Activated CD4-positive, alpha-beta T cell treated with anti-CD3 and anti-CD28 coated beads for 4 hours (primary cell): Measurements from ENCODE around the gene MSH3.

Experiments
- DNase-seq, 2 donors: peaks; one replicate each; pipeline ENCODE4 v3.0.0-alpha.2; 2020

Gene MSH3

DNA sequence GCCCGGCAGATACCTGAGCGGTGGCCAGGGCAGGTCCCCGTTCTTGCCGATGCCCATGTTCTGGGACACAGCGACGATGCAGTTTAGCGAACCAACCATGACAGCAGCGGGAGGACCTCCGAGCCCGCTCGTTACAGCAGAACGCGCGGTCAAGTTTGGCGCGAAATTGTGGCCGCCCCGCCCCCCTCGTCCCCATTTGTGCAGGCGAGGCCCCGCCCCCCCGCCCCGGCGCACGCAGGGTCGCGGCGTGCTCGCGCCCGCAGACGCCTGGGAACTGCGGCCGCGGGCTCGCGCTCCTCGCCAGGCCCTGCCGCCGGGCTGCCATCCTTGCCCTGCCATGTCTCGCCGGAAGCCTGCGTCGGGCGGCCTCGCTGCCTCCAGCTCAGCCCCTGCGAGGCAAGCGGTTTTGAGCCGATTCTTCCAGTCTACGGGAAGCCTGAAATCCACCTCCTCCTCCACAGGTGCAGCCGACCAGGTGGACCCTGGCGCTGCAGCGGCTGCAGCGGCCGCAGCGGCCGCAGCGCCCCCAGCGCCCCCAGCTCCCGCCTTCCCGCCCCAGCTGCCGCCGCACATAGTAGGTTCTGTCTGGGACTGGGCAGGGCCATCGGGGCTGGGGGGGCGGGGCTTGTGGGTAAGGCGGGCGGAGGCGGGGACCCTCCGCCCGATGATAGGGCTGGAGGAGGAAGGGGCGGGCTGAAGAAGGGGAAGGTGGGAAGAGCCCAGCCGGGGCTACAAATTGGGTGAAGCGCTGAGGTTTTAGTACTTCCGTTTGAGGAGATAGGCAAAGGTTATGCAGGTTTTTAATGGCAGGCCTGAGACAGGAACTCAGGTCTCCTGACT, at the start of gene MSH3, which contains the start of gene DHFR:
TSS of gene MSH3 (plus strand) at position 262 of the 840 bp plus-strand sequence. CDS start at position 338, 76 bp downstream.
TSS of gene DHFR (minus strand) at position 593 of the 840 bp plus-strand sequence. CDS start at position 99, 494 bp downstream.
- DNase-seq: peak; percentile 82 to 86

DNA sequence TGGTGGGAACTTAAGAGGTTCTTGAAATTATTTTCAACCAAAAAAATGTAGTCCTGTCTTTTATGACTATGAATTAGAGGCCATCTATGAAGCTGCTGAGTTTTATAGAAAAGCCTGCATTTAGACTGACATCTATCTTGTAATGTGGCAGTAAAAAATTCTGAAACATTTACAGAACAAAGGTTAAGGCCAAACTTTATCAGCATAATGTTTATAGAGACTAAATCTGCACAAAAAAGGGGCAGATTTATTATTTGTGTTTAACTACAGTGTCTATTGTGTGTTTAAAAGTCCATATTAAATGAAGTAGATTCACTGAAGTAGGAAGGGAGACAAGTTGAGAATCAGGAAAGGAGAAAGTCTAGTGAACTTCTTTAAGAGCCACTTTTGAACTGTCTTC, 47.1 kb upstream of the MSH3 start:
- DNase-seq: no peak

DNA sequence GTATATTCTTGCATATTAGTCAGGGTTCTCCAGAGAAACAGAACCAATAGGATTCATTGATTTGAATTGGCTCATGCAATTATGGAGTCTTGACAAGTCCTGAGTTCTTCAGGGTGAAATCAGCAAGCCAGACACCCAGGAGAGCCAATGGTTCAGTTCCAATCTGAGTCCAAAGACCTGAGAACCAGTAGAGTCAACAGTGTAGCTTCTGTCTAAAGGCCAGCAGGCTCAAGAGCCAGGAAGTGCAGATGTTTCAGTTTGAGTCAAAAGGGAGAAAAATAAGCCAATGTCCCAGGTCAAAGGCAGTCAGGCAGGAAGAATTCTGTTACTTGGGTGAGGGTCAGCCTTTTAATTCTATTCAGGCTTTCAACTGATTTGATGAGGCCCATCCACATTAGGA, 46.6 kb upstream of the MSH3 start:
- no peak for DNase-seq

DNA sequence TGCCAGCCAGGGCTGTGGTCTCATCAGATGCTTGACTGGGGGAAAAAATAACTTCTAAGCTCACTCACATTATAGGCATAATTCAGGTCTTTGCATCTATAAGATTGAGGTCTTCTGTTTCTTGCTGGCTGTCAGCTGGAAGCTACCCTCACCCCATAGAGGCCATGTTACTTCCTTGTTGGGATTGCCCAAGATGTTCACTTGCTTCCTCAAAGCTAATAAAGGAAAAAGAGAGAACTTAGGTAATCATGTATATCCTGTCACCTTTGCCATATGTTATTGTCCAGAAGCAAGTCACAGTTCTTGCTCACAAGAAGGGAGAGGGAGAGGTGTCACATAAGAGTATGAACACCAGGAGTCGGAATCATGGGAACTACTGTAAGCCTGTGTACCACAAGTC, 45.7 kb upstream of the MSH3 start:
- no peak for DNase-seq

DNA sequence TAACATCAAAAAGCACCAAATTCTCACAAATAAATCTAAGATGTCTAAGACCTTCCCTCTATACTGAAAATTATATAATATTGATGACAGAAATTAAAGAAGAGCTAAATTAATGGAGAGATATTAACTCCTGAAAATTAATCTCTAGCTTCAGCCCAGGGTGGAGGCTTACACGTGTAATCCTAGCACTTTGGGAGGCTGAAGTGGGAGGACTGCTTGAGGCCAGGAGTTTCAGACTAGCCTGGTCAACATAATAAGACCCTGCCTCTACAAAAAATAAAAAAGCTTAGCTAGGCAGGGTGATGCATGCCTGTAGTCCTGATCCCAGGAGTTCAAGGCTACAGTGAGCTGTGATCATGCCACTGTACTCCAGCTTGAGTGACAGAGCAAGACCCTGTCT, 44.8 kb upstream of the MSH3 start:
- DNase-seq: no peak

DNA sequence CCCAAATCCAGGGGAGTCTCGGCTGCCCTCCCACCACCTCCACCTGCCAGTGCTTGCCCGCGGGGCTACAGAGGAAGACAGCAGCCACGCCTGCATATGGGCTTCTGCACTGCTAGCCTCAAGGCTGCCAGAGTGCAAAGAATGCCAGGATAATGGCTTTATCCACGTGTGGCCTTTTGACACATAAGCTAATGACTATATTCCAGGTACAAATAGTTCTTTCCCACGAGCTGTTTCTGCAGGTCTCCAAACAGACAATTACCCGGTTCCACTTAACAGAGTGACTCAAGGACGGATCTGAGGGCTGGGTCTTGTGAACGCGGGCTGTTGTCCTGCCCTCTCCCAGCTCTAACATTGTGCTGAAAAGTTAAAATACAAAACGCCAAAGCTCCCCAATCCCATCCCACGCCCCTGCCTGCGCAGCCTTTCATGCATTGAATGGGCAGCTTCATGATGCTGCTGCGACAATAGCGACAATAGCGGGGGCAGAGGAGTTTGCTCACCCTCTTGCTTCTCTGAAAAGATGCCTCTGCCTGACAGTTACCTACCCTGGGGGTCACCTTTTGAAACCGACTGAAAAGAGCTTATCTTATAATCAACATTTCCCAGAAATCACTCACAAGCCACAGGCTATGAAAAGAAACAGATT, 39.1 kb upstream of the MSH3 start:
- no peak for DNase-seq

DNA sequence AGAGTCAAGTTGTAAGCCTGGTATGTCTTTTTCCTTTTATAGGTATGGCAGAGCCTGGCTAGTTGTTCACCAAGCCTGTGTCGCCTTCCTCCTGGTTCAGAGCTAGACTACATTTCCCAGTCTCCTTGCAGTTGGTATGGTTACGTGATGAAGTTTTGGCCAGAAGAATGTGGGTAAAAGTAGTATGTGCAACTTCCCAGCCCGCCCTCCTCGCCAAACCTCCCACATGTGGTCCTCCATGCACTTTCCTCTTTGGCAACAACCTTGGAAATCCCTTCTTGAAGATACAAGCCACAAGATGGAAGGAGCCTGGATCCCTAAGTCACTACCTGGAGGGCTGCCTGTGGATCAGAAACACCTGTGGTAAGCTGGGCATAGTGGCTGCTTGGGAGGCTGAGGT, 36.0 kb upstream of the MSH3 start:
- no peak for DNase-seq

DNA sequence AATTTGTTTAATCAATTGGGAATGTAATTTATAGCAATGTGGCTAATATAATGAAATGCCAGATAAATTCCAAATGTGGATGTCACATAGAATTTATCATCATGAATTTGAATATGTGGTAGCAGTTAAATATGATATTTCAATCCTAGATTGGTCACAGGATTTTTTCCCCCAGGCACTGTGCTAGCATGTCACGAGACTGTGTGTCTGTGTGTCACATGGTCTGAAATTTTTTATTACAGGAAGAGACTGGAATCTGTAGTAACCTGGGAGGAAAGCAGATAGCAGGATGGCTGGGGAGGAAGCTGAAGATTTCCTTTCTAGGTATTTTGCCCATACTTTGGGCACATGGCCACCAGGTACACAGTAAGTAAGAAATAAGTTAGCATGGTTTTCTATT, 35.4 kb upstream of the MSH3 start:
- DNase-seq: no peak

DNA sequence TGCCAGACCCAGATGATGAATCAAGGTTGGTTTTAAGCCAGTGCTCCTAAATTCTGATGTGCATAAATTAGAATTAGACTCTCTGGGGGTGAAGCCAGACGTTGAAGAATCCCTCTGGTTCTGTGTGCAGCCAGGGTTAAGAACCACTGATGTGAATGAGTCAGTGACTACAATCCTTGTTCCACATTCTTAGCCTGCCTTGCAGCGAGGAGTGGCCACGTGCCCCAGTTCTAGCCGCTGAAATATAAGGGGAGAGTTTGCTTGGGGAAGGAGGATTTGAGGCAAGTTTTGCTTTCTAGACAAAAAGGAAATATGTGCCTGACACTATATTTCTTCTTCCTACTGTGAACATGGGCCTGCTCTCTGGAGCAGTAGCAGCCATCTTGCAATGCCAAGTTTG, 34.2 kb upstream of the MSH3 start:
- DNase-seq: no peak

DNA sequence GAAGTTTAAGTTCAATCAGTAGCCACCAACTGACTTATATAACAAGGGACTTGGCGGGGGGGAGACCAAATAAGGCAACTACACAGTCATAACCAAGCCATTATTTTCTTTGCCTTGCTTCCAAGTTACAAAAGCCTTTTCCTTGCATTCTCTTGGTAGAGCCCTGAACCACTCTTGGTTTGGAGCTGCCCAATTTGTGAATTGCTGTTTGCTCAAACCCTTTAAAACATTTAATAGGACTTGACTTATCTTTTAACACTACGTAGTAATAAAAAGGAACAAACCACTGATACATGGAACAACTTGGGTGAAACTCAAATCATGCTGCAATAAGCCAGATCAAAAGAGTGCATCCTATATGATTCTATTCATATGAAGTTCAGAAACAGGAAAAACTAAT, 31.7 kb upstream of the MSH3 start:
- DNase-seq: no peak

DNA sequence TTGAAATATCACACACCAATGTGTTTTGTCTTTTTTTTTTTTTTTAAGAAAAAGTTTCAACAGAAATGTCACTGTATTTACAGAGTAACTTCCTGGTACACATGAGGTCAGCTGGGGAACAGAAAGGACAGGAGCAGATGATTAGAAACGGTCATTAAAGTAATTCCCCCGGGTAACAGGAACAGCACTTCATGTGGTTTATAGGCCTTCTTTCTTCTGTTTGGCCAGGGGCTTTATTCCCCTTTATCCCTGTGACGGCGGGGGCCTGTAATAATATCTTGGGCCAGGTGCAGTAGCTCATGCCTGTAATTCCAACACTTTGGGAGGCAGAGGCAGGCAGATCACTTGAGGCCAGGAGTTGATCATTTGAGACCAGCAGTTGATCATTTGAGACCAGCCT, 30.5 kb upstream of the MSH3 start:
- no peak for DNase-seq

DNA sequence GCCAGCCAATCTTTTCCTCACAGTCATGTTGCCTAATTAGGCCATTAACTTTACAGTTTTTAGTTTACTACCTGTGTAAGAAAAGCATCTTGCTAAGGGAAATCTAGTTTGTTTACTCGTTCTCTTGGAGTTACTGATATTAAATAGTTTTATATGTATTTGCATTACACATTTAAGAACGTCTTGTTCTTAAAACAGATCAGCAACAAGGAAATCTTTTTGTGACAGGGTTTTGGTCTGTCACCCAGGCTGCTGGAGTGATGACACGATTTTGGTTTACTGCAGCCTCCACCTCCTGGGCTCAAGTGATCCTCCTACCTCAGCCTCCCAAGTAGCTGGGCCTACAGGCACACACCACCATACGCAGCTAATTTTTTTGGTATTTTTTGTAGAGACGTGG, 29.2 kb upstream of the MSH3 start:
- DNase-seq: no peak

DNA sequence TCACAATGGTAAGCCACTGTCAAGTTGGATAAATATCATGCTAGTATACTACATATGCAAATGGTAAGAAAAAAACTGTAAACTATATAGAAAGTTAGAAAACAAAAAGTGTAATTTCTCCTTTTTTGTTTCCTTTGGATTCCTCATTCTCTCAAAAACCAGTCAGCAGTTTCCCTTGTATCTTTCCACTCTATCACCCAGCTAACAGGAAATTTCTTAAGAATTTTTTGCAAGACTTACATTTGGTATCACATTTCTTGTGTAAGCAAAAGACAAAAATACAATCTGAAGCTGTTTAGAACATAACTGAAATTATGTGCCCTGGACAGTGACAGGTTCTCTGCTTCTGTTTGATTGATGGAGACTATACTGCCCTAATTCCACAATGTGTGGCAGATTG, 25.2 kb upstream of the MSH3 start:
- no peak for DNase-seq

DNA sequence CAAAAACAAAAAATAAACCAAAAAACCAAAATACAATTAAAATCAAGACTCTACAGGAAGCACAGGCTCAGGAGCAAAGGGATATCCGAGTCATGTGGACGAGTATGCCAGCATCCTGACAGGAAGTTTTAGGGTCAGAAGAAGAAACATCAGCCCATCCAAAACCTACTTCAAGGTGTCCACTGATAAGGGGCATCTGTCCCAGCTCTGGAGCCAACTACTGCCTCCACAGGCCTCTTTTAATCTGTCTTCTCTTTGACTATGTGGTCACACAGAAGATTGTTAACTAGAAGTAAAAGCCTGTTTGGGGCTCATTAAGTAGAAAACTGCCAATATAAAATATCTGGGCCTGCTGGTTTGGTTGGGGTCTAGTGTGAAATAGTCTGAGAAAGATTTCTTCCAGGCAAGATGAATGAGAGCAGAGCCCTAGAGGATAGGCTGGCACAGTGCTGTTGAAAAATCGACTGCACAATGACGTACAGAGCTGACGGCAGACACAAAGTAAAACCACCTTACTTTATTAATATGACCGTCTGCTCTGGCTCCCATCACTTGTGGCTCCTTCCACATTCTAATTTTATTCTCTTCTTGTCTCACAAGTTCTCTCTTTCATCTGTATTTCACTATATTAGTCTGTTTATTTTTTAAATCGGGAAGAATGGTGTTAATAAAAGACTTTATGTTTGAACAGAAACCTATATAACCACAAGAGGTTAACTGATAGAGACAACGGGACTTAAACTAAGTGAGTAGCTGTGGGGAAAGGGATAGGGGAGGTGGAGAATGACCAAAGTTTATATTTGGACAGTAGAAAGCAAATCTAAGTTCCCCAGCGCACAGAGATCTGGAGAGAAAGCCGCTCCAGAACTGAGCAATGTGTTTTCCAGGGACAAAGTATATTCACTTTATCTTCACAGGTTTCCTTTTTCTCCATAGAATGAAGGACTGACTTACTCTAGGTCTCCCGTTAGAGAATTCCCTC, 22.9 kb upstream of the MSH3 start:
- DNase-seq: no peak

DNA sequence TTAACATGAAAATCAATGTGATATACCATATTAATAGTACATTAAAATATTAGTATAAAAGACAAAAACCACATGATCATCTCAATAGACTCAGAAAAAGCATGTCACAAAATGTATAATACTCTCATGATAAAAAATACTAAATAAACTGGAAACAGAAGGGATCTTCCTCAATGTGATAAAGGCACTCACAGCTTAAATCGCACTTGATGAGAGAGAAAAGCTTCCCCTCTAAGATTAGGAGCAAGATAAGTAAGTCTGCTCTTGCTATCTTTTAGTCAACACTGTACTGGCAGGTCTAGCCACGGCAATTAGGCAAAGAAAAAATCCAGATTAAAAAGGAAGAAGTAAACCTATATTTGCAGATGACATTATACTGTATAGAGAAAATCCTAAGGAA, 21.8 kb upstream of the MSH3 start:
- DNase-seq: no peak

DNA sequence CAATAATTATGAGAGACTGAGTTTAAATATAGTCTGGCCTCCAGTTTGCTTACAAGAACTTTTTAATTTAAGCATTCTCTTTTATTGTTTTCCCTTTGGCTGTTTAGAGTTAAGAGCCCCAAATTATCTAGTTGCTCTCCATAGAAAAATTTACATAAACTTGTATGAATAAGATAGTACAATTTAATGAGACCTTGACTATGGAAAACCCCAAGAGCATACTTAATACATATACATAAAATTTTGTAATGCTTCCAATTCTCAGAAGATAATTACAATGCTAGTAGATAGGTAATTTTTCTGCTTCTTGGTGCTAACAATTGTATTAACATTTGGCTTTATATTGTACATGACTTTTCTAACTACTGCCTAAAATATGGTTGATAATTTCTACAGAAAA, 20.3 kb upstream of the MSH3 start:
- no peak for DNase-seq

DNA sequence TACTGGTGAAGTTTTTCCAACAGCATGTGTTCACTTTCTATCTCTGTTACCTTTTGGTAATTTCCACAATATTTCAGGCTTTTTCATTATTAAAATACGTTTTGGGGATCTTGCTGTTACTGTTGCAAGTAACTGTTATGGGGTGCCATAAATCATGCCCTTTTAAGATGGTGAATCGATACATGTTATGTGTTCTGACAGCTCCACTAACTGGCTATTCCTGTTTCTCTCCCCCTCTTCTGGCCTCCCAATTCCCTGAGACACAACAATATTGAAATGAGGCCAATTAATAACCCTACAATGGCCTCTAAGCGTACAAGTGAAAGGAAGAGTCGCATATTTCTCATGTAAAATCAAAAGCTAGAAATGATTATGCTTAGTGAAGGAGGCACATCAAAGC, 13.1 kb upstream of the MSH3 start:
- no peak for DNase-seq

DNA sequence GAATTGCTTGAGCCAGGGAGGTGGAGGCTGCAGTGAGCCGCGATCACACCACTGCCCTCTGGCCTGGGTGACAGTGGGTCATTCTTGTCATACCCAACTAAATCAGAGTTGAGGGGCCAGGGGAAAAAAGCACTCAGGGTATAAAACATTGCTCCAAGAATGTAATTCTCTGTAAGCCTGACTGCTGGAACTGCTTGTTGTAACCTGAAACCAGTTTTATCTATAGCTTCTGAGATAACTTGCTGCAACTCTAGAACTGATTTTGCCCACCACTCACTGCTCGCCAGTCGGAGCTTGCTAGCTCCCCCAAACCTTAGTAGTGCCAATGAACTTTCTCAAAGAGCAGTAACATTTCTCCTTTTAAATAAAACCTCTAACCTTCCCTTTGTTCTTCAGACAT, 9.6 kb upstream of the MSH3 start:
- DNase-seq: no peak

DNA sequence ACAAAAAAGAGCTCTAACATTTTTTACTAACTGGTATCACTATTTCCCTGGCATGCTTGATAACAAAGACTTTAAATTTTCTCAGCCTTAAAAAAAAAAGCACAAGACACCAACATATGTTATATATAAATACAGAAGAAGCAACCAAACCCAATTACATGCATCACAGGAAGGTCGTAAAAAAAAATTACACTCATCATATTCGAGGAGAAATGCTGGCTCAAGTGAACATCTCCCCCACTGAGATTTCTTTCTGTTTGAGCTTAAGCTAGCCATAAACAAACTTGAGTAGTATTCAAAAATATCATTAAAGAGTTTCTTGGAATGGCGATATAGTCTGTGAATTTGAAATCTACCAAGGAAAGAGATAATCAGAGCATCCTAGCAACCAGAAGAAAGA, 7.5 kb upstream of the MSH3 start:
- DNase-seq: no peak

DNA sequence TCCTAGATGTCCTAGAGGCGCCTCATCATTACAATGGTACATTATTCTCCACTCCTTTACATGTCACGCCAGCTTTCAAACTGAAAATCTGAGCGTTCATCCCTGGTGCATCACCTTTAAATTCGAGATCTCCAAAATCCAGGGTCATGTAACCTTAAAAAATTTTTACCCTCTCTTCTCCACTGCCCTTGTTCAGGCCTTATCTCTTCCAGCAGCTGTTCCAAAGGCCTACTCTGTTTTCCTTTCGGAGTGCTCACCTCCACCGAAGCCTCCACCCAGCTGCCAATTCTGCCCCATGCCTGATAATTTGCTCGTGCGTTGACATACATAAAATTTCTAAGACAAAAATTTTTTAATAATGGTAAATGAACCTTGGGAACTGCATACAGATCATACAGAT, 950 bp upstream of the MSH3 start:
- DNase-seq: no peak

DNA sequence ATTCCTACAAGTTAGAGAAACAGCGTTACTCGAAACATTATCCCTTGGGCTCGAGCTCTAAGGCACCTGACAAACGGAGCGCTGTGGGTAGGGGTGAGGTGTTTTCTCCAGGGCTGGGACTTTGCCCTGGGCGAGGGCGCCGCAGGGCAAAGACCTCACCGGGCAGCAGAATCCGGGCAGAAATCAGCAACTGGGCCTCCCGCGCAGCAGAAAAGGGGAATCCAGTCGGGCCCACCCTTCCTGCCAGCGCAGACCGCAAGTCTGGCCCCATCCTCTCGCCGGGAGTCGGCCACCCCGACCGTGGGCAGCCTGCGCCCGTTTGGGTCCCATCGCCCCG, 430 bp upstream of the MSH3 start:
- DNase-seq: no peak

DNA sequence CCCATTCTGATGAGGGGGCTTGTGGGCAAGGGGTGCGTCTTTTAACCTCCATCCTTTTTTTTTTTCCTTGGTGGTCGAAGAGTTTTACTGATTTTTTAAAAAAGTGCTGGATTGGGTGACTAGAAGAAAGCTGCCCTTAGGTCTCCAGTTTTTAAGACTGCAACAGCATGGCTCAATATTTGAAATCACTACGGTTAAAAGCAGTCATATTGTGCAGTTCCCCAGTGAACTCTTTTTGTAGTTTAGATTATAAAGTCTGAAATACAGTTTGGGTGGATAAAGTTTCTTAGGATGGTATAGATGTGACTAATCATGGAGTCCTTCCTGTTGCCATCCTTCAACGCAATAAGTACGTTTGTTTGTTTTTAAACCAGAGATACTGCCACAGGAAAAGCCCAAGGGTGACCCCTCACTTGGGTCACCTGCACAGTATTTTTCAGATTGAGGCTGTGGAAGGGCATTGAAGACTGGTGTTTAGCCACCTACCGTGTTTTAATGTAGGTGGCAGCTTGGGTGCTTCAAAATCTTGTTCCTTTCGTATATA, 851 bp downstream of the MSH3 start:
- DNase-seq: no peak

DNA sequence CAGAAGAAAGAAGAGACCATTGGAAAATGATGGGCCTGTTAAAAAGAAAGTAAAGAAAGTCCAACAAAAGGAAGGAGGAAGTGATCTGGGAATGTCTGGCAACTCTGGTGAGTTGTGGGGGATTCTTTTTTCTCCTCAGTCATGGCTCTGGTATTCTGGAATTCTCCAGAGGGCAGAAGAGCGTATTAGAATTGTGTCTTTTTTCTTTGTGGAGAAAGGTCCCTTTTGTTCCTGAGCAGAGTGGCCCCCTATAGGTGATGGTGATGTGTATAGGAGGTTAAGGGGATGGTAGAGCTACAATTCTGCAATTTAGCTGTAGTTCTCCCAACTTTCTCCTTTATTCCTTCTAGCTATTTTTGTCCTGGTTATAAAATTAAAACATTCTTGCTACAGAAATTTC, 2.0 kb downstream of the MSH3 start:
- DNase-seq: no peak
